Hypothalamus (tissue), 51 donors: ENCODE results near the gene ANK2.

Experiments used
- DNase-seq, 51 donors: peaks; one replicate each; lab custom pipeline; 2025; lab: John Stamatoyannopoulos, UW

Gene ANK2

DNA sequence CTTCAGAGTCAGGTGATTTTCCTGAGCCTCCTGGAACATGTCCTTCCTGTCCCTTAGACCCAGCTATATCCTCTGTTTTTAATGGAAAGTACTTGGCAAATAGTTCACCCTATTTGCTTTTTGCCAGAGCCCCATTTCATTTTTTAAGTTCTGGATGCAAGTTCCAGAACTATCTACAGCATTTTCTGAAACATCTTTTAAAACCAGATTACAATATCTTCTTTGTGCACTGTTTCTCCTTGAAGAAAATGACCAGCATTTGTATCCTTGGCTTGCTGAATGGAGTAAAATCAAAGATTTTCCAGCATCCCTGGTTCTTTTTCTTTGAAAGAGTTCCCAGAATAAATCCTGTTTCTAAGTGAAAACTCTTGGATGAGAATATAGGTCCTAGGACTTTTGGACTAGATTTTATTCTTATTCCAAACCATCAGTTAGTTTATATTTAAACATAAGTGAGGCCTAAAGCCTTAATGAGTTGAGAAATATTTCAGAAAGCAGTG is 224.3 kb downstream of the ANK2 start:
- DNase-seq = peak in 1 of 51 donors; percentile 6

DNA sequence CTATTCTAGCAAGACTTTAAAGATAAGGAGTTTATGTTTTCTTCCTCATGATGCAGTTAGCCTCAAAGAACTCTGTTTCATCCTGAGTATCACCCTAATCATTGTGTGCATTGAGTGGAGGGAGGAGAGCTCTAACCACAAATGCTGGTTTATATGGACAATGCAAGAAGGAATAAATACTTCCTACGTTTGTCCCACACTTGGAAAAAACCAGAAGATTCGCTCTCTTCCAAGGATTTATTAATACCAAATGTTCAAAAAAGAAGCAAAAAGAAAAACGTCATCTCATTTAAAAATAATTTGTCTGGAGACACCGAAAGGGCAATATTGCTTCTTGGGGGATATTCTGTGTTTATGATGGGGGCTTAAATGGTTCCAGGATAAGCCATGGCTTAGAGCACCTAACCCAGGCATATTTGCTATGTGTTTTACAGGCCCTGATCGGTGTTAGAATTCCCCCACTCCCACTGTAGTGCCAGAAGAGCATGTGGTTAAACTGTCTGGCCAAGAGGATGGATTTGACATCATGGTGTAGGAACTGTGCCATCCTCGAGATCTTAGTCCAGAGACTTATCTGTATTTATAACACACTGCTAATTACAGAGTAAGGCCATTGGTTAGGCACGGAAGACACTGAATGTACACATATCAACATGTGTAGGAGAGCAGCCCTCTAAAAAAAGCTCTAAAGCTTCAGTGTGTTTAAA is 227.2 kb downstream of the ANK2 start:
- peak in 3 of 51 donors; percentile 2 to 11 (median 4) for DNase-seq

DNA sequence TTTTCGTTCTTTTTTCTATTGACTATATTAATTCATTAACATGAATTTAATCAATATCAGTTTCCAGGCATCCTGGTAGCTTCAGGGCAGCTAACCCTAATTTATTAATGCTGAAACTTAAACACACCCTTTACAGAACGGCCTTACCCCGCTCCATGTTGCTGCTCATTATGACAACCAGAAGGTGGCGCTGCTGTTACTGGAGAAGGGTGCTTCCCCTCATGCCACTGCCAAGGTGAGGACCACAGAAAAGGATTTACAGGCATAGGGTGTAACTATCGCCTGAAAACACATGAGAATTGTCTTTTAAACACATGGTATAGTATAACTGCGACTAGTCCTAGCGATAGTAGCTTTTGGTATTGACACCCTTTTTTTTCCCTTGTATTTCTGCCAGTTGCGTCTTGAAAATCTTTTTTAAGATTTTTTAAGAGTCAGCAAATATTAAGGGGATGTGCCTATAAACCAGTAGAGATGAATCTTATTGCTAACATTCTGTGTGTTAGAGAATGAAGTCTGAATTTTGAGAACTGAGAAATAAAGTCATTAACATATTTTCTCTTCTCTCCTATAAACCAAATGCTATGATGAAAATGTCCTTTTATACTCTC is 229.0 kb downstream of the ANK2 start:
- peak in 37 of 51 donors; percentile 4 to 75 (median 39) for DNase-seq

DNA sequence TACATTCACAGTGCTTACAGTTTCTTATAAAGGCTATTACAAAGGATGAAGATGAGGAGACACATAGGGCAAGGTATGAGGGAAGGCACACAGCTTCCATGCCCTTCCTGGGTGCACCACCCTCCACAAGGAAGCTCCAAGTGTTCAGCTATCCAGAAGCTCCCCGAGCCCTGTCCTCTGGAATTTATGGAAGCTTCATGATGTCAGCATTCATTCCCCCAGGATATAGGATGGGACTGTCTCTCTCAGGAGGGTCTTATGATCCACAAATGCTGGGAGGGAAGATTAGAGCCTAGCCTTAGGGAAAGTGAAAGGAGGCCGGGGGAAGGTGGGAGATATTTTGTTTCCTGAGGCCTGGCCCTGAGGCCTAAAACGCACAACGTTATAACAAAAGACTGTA is 236.0 kb downstream of the ANK2 start:
- no peak for DNase-seq

DNA sequence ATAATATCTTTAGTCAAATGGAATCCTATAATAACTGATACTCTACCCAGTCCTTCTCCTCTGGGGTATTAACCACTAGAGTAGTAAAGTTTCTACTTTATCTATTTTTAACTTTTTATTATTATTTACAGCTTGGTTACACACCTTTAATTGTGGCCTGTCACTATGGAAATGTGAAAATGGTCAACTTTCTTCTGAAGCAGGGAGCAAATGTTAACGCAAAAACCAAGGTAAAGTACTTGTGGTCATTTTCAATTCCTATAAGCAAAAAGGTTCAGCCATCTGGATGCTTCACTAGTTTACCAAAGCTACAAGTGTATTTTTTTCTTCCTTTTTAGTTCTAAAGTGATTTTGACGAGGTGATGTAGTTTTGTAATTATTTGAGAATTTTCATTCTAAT is 238.8 kb downstream of the ANK2 start:
- DNase-seq = no peak

DNA sequence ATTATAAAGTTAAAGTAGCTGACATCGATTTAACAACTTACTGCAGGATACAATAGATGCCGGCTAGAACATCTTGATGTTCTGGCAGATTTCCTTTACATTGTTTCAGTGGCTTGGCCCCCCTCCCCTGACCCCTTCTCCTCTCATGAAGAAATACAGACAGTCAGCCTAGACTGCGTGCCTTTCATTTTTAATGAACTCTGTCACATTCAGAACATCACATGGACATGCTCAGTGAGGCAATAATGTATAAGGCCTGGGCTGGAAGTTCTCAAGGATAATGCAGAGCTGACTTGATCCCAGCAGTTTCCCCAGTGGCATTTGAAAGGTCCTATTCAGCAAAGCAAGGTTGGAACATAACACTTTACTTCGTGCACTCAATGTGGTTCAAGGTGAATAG is 239.2 kb downstream of the ANK2 start:
- no peak for DNase-seq

DNA sequence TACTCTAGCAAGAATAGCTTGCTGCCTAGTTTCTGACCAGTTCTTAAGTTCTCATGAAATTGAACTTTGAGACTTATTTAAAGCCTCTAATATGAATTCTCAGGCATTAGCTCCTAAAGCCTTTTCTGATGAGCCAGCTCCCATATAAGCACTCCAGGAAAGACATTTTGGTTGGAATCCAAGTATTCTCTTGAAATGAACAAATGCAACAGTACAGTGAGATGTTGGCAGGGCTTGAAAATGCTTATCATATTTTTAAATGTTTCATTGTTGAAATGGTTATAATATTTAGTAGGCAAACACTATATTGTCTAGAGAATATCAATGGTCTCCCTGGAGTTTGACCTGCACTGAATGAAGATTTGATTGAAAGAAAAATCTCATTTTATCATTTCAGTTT is 240.3 kb downstream of the ANK2 start:
- DNase-seq = no peak

DNA sequence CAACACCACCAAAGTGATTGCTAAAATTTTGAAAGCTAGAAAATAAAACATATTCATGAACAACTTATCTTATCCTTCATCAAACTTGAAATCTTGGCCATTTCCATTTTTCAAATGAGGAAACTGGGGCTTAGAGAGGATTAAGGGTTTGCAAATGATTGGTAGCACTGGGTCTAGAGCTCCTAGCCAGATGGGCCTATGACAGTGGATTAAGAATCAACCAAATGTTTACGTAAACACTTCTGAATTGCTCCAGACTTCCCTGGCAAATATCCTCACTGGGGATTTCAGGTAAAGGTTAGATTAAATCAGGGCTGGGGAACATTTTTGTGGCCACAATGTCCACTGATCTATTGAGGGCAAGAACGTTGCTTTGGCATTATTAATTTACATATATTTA is 241.2 kb downstream of the ANK2 start:
- DNase-seq = no peak

DNA sequence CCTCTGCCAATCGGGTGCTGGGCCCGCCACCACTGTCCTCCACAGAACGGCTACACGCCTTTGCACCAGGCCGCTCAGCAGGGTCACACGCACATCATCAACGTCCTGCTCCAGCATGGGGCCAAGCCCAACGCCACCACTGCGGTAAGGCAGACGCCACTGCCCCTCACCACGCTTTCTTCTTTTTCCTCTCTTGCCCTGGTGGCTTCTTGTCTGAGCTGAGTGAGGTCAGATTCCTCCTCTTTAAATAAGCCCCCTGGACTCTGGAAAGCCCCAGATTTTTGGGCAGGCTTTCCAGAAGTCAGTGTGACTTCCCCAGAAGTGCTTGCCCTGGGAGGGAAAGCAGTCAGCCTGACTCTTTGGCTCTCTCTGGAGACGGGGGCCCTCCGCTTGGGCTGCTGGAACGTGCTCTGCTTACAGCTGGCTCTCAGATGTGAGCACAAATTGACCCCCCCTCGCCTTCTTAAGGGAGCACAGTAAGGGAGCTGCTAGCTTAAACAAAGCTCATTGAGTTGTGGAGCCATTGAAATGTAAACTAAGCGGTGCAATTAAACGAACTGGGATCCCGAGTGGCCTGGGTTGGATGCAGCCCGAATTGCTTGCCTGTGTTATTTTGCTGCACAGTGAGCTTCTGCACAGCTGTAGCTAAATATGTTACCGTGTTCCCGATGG is 243.1 kb downstream of the ANK2 start:
- peak in 48 of 51 donors; percentile 15 to 89 (median 52) for DNase-seq

DNA sequence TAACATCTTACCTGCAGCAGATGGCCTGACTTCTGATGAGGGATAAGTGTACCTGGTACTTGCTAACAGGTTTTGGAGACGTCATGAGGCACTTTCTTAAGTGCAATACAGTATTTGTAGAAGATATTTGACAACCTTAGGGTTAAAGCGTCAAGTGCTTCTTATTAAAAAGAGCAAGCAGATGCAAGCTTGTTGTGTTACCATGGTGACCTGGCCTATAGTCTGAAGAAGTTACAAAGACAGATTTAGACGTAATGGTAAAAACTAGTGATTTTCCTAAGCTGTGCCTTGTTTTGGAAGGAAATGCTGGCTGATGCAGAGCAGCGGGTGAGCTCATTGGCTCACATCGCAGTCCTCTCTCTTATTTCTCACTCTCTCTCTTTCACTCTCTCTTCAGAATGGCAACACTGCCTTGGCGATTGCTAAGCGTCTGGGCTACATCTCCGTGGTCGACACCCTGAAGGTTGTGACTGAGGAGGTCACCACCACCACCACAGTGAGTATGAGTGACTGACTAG is 243.6 kb downstream of the ANK2 start:
- peak in 26 of 51 donors; percentile 6 to 84 (median 20) for DNase-seq

DNA sequence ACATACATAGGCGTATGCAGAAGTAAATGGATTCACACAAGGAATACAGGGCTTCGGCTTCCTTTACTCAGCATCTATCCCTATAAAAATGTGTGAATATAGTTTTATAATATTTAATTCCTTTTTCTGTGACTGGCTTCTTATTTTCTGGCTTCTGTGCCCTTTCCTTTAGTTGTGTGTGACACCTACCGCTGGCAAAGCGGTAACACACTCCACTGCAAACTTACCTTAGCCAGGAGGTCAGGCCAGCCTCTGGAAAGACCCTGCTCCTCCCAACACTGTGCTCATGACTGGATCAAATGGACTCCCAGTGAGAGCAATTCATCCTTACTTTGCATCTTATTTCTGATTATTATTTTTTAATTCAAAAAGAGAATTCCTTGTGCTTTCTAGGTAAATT is 244.2 kb downstream of the ANK2 start:
- DNase-seq = peak in 3 of 51 donors; percentile 7 to 46 (median 15)

DNA sequence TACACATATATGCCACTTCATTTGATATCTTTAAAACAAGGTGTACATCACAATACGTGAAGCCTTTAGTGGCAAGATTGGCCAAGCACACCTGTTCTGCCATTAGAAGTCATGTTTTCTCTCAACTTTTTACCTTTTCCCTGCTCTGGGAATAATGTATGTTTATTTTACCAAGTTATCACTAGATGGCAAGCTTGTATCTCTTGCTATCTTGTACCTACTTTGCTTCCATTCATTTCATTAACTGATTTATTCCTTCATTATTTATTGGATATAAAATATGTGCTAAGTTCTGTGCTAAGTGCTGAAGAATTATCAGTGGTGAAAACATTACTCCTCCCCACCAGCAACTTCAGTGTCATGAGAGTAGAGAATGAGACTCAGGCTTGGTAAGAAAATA is 245.5 kb downstream of the ANK2 start:
- DNase-seq = peak in 1 of 51 donors; percentile 29

DNA sequence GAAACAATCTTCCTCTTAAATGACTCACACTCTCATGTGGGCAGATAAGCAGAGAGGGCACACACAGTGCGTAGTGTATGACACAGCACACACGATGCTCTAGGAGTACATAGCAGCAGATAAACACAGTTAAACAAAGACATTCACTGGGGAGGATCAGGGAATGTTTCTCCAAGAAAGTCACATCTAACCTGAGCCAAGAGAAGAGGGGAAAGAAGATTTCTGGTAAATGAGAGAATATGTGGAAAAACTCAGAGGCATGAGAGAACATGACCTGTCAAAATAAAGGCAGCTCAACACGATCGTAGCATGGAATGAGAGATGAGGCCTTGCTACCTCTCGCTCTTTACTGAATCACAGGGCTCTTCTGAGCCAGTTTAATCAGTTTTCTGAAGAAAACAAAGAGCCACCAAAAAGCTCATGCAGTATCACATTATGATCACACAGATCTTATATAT is 251.0 kb downstream of the ANK2 start:
- DNase-seq = peak in 1 of 51 donors; percentile 46

DNA sequence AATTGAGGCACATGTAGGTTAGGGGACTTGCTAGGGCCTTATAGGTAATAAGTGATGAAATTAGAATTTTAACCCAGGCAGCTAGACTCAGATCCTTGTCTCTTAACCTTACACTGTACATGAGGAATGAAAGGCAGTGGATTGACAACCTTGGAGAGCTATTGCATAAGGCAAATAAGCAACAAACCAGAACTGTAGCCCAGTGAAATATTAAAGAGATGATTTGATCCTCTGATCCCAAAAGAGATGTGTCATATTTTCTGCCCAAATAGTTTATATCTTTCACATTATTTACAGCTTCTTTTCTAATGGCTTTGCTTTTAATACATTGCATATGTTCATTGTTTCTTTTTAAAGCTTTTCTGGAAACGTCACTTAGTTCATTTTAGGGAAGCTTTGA is 252.6 kb downstream of the ANK2 start:
- no peak for DNase-seq

DNA sequence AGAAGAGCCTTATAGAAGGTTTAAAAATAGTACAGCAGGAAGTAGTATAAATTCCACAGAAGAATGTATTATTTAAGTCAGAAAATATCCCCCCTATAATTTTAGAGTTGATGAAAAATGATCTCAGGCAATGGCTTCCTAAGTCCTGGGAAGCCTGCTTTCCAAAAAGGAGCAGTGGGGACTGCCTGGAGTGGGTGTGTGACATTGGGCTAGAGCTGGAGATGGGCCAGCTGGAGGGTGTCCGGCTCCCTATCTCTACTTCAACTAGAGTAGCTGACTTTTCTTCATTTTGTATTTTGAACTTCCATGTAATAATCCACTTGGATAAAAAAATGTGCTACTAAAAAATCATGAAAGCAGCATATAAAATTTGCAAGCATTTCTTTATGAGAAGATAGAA is 253.9 kb downstream of the ANK2 start:
- DNase-seq = no peak

DNA sequence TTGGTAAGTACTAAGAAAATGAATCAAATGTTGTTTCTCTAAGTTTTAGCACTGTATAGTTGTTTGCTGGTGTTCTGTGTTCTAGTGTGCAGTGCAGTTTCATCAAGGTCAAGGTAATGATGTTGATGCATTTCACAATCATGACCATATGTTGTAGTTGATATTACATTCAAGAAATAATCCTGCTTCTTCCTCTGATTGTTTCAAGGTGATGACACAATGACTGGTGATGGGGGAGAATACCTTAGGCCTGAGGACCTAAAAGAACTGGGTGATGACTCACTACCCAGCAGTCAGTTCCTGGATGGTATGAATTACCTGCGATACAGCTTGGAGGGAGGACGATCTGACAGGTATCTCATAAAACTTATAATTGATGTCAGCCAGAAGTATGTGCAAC is 261.6 kb downstream of the ANK2 start:
- no peak for DNase-seq

DNA sequence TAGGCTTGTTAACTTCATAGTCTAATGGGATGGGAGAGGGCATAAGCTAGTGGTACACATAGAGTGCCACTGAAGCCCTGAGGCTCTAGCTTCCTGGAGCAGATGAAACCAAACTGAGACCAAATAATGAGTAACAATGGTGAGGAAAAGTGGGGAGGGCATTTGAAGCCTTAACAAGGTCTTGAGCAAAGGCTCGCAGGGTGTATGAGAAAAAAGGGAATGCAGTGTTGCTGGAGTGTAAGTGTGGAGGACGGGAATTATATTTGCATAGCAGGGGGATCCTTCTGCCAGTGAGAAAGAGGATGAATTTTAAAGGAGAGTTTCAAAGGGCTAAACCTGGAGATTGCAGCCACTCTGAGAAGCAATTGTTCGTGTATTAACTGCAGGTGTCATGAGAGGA is 263.1 kb downstream of the ANK2 start:
- DNase-seq = no peak

DNA sequence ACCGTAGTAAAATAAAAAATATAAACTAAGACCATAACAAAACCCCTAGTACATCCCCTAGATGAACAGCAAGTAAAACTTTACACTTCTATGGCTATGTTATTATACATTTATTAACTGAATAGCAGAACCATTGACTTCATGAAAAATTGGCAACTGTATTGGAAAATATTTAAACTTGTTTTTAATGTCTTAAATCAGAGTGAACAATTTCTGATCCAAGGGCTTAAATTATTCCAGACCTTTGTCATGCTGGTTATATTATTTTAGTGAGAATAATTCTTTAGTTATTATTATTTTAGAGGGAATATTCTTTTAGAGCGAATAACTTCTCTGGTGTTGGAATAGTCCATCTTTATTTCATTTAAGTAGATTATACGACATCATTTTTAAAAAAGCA is 265.0 kb downstream of the ANK2 start:
- no peak for DNase-seq

DNA sequence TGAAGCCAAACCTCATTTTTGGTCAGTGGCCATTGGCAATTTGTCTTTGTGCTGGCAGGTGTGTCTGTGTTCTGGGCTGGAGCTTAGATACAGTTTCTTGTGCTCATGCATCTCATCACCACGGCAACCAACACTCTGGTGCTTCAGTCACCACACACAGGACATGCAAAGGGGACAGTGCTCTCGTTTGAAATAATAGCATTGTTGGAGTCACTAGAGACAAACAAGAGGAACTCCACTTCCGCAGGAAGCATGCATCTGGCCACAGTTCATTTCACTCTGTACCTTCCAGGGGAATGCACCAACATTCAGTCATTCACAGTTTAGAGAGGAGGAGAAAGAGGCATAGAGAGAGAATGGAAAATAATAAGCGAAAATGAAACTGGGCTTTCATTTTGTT is 267.4 kb downstream of the ANK2 start:
- peak in 12 of 51 donors; percentile 3 to 42 (median 14) for DNase-seq

DNA sequence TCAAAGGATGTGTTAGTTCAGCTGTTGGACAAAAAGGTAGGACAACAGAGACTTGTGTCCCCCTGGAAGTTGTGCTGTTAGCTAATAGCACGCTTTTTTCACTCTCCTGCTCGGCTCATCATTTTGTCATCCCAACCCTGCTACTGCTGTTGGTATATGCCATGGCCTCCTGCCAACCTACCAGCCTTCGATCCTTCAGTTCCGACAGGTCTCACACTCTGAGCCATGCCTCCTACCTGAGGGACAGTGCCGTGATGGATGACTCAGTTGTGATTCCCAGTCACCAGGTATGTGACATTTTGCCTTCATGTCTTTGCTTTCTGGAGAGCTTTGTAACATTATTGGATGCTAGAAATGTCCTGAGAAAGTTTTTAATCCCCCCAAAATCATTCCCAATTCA is 268.1 kb downstream of the ANK2 start:
- DNase-seq = no peak

DNA sequence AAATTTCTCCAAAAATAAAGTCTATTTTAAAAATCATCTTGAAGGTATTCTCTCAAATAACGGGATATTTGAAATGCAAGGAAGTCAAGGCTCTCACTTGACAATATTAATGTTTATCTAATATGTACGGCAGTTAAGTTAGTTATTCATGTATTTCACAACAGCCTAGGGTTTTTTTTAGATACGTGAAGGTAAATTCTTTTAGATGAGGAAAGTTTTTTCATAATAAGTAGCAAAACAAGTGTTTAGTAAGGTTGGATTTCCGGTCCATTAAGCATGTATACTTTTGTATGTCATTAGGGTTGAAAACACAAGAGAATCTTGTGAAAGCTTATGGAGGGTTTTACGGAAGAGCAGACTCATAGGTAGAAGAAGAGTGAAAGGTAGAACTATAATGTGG is 273.3 kb downstream of the ANK2 start:
- no peak for DNase-seq
